HepG2 (cell line): ENCODE measurements around the gene DPAGT1. TPM values are rescaled to one million over a fixed set of nuclear protein-coding genes. Genes with fewer than 3 reads are reported as not detected.

Experiments
- AGO1 ChIP-seq: fragments of 200-400 bp; formaldehyde crosslinking; IDR thresholded peaks from 2 replicates; pipeline ENCODE4 v1.6.1; 2017; ENCODE audit warnings: mild to moderate bottlenecking, low read depth, low read length, moderate library complexity; ENCODE audit not compliant: poor library complexity, severe bottlenecking
- ATF7-NPFF ChIP-seq: sonication (generic); formaldehyde crosslinking; IDR thresholded peaks from 2 replicates; pipeline ENCODE4 v1.8.1; 2023; ENCODE audit warnings: mild to moderate bottlenecking, low read depth, missing genetic modification reagents, moderate library complexity
- CREB1 ChIP-seq, 2 experiments: fragments of 450-650 bp in 1 of 2; IDR thresholded peaks; 2 replicates each; pipeline ENCODE4 v1.6.1; 2016 to 2017; ENCODE audit warnings: control low read depth in 1 of 2, mild to moderate bottlenecking in 1 of 2, missing compliant biosample characterization in 1 of 2, missing genetic modification characterization in 1 of 2
- FOXP1 ChIP-seq, 2 experiments: fragments of 450-650 bp in 1 of 2; IDR thresholded peaks; 2 replicates each; pipeline ENCODE4 v1.6.1; 2017 to 2018; ENCODE audit warnings: antibody characterized with exemption in 1 of 2
- HDAC1 ChIP-seq: sonication (generic); formaldehyde crosslinking; IDR thresholded peaks from 2 replicates; pipeline ENCODE4 v1.5.1; 2020; ENCODE audit warnings: mild to moderate bottlenecking, missing genetic modification reagents
- HOXA7 ChIP-seq: sonication (generic); formaldehyde crosslinking; IDR thresholded peaks from 2 replicates; pipeline ENCODE4 v1.8.1; 2022; ENCODE audit warnings: mild to moderate bottlenecking, missing genetic modification reagents, moderate library complexity
- KDM4B ChIP-seq: sonication (generic); formaldehyde crosslinking; IDR thresholded peaks from 2 replicates; pipeline ENCODE4 v1.4.0; 2020; ENCODE audit warnings: missing genetic modification reagents
- KLF9 ChIP-seq: IDR thresholded peaks from 2 replicates; pipeline ENCODE4 v1.6.1; 2016; ENCODE audit warnings: low read depth
- KMT2B ChIP-seq: IDR thresholded peaks from 2 replicates; pipeline ENCODE4 v1.6.1; 2016; ENCODE audit warnings: missing genetic modification reagents, missing compliant biosample characterization
- MEIS1 ChIP-seq: sonication (generic); formaldehyde crosslinking; IDR thresholded peaks from 2 replicates; pipeline ENCODE4 v1.9.0; 2021; ENCODE audit warnings: mild to moderate bottlenecking, missing genetic modification reagents, moderate library complexity, borderline replicate concordance
- NFKB2 ChIP-seq: sonication (generic); formaldehyde crosslinking; IDR thresholded peaks from 2 replicates; pipeline ENCODE4 v1.4.0; 2020; ENCODE audit warnings: missing genetic modification reagents, borderline replicate concordance
- RBM22 ChIP-seq: fragments of 200-400 bp; formaldehyde crosslinking; optimal IDR thresholded peaks from 2 replicates; pipeline ENCODE3; 2017; ENCODE audit warnings: mild to moderate bottlenecking, low read length, moderate library complexity
- RXRB ChIP-seq: IDR thresholded peaks from 2 replicates; pipeline ENCODE4 v1.6.1; 2016; ENCODE audit warnings: borderline replicate concordance, missing genetic modification reagents, missing compliant biosample characterization
- TARDBP ChIP-seq: sonication (generic); formaldehyde crosslinking; IDR thresholded peaks from 2 replicates; pipeline ENCODE4 v1.8.0; 2022; ENCODE audit warnings: mild to moderate bottlenecking, missing genetic modification reagents
- TOE1 ChIP-seq: sonication (generic); formaldehyde crosslinking; IDR thresholded peaks from 2 replicates; pipeline ENCODE4 v1.4.0; 2020; ENCODE audit warnings: mild to moderate bottlenecking, missing genetic modification reagents
- ZFP90 ChIP-seq: sonication (generic); formaldehyde crosslinking; IDR thresholded peaks from 2 replicates; pipeline ENCODE4 v1.8.0; 2022; ENCODE audit warnings: missing genetic modification reagents, mild to moderate bottlenecking, inconsistent platforms, borderline replicate concordance
- ZFY ChIP-seq: sonication (generic); formaldehyde crosslinking; IDR thresholded peaks from 2 replicates; pipeline ENCODE4 v1.4.0; 2020; ENCODE audit warnings: missing genetic modification reagents
- ZNF225 ChIP-seq: sonication (generic); formaldehyde crosslinking; IDR thresholded peaks from 2 replicates; pipeline ENCODE4 v1.4.0; 2020; ENCODE audit warnings: mild to moderate bottlenecking, missing genetic modification reagents
- ZNF260 ChIP-seq: sonication (generic); formaldehyde crosslinking; IDR thresholded peaks from 2 replicates; pipeline ENCODE4 v1.4.0; 2020; ENCODE audit warnings: missing genetic modification reagents, low read depth, mild to moderate bottlenecking, borderline replicate concordance
- polyA plus RNA-seq, 8 experiments: library from polyadenylated mRNA; depleted of rRNA in 3 of 8; stranded (reverse) in 7 of 8; unstranded in 1 of 8; fragments of >200 nt; fragmentation: Illumina TruSeq in 4 of 8; extraction: Trizol in 4 of 8; gene quantifications; 2 replicates each; pipeline versions ENCODE4 v1.2.1 to v1.2.3, GENCODE V29; 2011 to 2016; ENCODE audit warnings: low read depth in 4 of 8, missing spikeins in 1 of 8, mixed read lengths in 1 of 8; ENCODE audit not compliant: insufficient read depth in 1 of 8
- total RNA-seq, 5 experiments: library from RNA; depleted of rRNA; stranded (reverse); fragments of >200 nt; fragmentation: Illumina TruSeq; extraction: Trizol; gene quantifications; 2 replicates each; pipeline ENCODE4 v1.2.3, GENCODE V29; 2016; ENCODE audit warnings: low read depth in 1 of 5
- TF ChIP-seq, protein P1 (sequence below): sonication (generic); formaldehyde crosslinking; IDR thresholded peaks from 2 replicates; pipeline ENCODE4 v1.4.0; 2020; ENCODE audit warnings: missing genetic modification reagents
- TF ChIP-seq, protein P2 (sequence below): sonication (generic); formaldehyde crosslinking; IDR thresholded peaks from 2 replicates; pipeline ENCODE4 v1.4.0; 2020; ENCODE audit warnings: missing genetic modification reagents; ENCODE audit errors: not compliant biosample characterization
- TF ChIP-seq, protein P3 (sequence below): sonication (generic); formaldehyde crosslinking; IDR thresholded peaks from 2 replicates; pipeline ENCODE4 v1.5.0; 2020; ENCODE audit warnings: missing genetic modification reagents
- TF ChIP-seq, protein P4 (sequence below): sonication (generic); formaldehyde crosslinking; IDR thresholded peaks from 2 replicates; pipeline ENCODE4 v1.4.0; 2020; ENCODE audit warnings: mild to moderate bottlenecking, missing genetic modification reagents
- TF ChIP-seq, protein P5 (sequence below): sonication (generic); formaldehyde crosslinking; IDR thresholded peaks from 2 replicates; pipeline ENCODE4 v1.5.0; 2020; ENCODE audit warnings: missing genetic modification reagents, mild to moderate bottlenecking, borderline replicate concordance

DPAGT1 gene
- total and polyA plus RNA-seq, 2 of the 13 experiments (the other 11 are each of a cell fraction or from before 2014, with no cell fraction given) = 37.6 to 70.7 TPM

DNA sequence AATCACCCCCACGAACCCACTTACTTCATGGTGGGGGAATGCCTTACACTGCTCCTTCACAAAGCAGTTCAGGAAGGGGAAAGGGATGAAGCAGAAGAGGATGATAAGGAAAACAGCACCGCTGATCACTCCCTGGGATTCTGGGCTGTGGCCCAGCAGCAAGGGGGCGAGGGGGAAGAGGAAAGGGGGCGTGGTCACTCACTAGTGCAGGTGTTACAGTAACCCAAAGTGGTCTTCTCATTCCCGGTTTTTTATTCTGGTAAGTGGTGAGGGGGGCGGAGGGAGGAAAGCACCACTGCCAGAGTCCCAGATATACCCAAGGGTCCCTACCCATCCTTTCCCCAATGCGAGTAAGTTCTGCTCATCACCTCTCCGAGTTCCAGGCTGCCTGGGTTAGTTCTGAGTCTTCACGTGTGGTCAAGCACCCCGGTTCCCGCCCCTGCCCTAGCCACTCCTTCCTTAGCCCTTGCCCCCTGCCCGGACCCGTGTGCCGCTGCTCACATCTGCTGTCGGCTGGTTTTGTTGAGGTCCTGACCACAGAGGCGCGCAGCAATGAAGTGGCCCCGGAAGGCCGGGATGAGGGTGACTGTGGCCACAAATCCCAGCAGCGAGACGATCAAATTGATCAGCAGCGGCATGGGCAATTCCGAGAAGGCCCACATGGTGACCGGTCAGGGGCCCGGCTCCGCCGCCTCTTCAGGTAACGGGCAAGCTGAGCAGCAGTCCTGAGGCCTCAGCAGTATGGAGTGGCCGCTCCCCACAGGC lies 477 bp downstream of the DPAGT1 start (continued):
- TF ChIP-seq, protein P1, sequence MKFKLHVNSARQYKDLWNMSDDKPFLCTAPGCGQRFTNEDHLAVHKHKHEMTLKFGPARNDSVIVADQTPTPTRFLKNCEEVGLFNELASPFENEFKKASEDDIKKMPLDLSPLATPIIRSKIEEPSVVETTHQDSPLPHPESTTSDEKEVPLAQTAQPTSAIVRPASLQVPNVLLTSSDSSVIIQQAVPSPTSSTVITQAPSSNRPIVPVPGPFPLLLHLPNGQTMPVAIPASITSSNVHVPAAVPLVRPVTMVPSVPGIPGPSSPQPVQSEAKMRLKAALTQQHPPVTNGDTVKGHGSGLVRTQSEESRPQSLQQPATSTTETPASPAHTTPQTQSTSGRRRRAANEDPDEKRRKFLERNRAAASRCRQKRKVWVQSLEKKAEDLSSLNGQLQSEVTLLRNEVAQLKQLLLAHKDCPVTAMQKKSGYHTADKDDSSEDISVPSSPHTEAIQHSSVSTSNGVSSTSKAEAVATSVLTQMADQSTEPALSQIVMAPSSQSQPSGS = no peak
- TF ChIP-seq, protein P2, sequence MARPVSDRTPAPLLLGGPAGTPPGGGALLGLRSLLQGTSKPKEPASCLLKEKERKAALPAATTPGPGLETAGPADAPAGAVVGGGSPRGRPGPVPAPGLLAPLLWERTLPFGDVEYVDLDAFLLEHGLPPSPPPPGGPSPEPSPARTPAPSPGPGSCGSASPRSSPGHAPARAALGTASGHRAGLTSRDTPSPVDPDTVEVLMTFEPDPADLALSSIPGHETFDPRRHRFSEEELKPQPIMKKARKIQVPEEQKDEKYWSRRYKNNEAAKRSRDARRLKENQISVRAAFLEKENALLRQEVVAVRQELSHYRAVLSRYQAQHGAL (CRISPR knock-in tag) = no peak
- no peak for TF ChIP-seq ATF7-NPFF (CRISPR knock-in tag)
- TF ChIP-seq KLF9 (CRISPR knock-in tag) = no peak
- TF ChIP-seq, protein P3, sequence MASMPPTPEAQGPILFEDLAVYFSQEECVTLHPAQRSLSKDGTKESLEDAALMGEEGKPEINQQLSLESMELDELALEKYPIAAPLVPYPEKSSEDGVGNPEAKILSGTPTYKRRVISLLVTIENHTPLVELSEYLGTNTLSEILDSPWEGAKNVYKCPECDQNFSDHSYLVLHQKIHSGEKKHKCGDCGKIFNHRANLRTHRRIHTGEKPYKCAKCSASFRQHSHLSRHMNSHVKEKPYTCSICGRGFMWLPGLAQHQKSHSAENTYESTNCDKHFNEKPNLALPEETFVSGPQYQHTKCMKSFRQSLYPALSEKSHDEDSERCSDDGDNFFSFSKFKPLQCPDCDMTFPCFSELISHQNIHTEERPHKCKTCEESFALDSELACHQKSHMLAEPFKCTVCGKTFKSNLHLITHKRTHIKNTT = no peak
- no peak for TF ChIP-seq ZNF260 (CRISPR knock-in tag)
- 0 out of 2 replicates have a peak, but pooled peaks have one; percentile 14 for TF ChIP-seq ZFP90 (CRISPR knock-in tag)
- TF ChIP-seq ZFY (CRISPR knock-in tag) = no peak
- TF ChIP-seq ZNF225 = peak; percentile 35; the same call in 1 of the 2 replicates
- TF ChIP-seq TOE1 (CRISPR knock-in tag) = no peak
- TF ChIP-seq, protein P4, sequence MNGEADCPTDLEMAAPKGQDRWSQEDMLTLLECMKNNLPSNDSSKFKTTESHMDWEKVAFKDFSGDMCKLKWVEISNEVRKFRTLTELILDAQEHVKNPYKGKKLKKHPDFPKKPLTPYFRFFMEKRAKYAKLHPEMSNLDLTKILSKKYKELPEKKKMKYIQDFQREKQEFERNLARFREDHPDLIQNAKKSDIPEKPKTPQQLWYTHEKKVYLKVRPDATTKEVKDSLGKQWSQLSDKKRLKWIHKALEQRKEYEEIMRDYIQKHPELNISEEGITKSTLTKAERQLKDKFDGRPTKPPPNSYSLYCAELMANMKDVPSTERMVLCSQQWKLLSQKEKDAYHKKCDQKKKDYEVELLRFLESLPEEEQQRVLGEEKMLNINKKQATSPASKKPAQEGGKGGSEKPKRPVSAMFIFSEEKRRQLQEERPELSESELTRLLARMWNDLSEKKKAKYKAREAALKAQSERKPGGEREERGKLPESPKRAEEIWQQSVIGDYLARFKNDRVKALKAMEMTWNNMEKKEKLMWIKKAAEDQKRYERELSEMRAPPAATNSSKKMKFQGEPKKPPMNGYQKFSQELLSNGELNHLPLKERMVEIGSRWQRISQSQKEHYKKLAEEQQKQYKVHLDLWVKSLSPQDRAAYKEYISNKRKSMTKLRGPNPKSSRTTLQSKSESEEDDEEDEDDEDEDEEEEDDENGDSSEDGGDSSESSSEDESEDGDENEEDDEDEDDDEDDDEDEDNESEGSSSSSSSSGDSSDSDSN (CRISPR knock-in tag) = no peak
- TF ChIP-seq CREB1 (IDR thresholded peaks at IDR 0.05) = no peak
- TF ChIP-seq CREB1 (CRISPR knock-in tag; IDR thresholded peaks at IDR 0.05) = no peak
- TF ChIP-seq RBM22 = no peak
- TF ChIP-seq MEIS1 (CRISPR knock-in tag) = no peak
- peak; percentile 60; the same call in 1 of the 2 replicates for TF ChIP-seq NFKB2 (CRISPR knock-in tag)
- no peak for TF ChIP-seq HDAC1
- no peak for TF ChIP-seq RXRB (CRISPR knock-in tag)
- no peak for TF ChIP-seq HOXA7 (CRISPR knock-in tag)
- no peak for TF ChIP-seq FOXP1 (IDR thresholded peaks at IDR 0.05)
- TF ChIP-seq FOXP1 (CRISPR knock-in tag; IDR thresholded peaks at IDR 0.05) = no peak
- TF ChIP-seq KDM4B (CRISPR knock-in tag) = 0 out of 2 replicates have a peak, but pooled peaks have one; percentile 11
- no peak; the same call in 1 of the 2 replicates for TF ChIP-seq KMT2B (CRISPR knock-in tag)
- TF ChIP-seq TARDBP (CRISPR knock-in tag) = no peak
- TF ChIP-seq AGO1 = peak; percentile 63
- TF ChIP-seq, protein P5, sequence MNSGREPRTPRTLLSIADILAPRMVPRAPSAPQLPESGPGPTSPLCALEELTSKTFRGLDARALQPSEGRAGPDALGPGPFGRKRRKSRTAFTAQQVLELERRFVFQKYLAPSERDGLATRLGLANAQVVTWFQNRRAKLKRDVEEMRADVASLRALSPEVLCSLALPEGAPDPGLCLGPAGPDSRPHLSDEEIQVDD (CRISPR knock-in tag) = no peak
